B cell (primary cell): ENCODE data around the gene CRABP1. TPM values are rescaled to one million over a fixed set of nuclear protein-coding genes. Genes with fewer than 3 reads are reported as not detected.

Source experiments
- ATAC-seq: fragments of 200-7000 bp; cut with Tn5 transposase; one replicate; pipeline ENCODE4 v1.10.0; 2021; ENCODE audit warnings: low read depth, mild to moderate bottlenecking, moderate number of reproducible peaks, moderate library complexity
- CTCF ChIA-PET: fragments of 350-600 bp; sonication (Branson Sonifier 250); formaldehyde crosslinking; loops from one replicate; lab custom pipeline; 2021; ENCODE audit warnings: antibody characterized with exemption, inconsistent platforms; lab: Charles Lee
- POLR2A ChIA-PET: fragments of 350-600 bp; sonication (Branson Sonifier 250); formaldehyde crosslinking; loops from one replicate; lab custom pipeline; 2021; ENCODE audit warnings: antibody characterized with exemption; lab: Charles Lee
- DNase-seq: peaks from one replicate; pipeline ENCODE4 v3.0.0; 2013
- H2AFZ ChIP-seq: 2 replicates; pipeline ENCODE4 v1.6.1; 2012; ENCODE audit warnings: mild to moderate bottlenecking, low read depth, low read length; ENCODE audit not compliant: insufficient read depth, poor library complexity, severe bottlenecking
- H3K27ac ChIP-seq, 2 donors: 1 replicate in 1 of 2; 2 replicates in 1 of 2; pipeline ENCODE4 v1.5.1; 2012 to 2013; ENCODE audit warnings: low read length in 2 of 2, mild to moderate bottlenecking in 2 of 2, moderate library complexity in 1 of 2
- H3K27me3 ChIP-seq, 4 experiments: fragments of 200-600 bp in 1 of 4; sonication (generic) in 1 of 4; replicated peaks in 1 of 4; 1 replicate in 2 of 4; 2 replicates in 2 of 4; pipeline versions ENCODE4 v1.6.1 to v1.7.0; 2013 to 2016; ENCODE audit warnings: low read length in 3 of 4, mild to moderate bottlenecking in 2 of 4, mixed read lengths in 1 of 4, moderate library complexity in 1 of 4; ENCODE audit not compliant: insufficient read depth in 4 of 4, control insufficient read depth in 3 of 4; ENCODE audit errors: control extremely low read depth in 1 of 4
- H3K36me3 ChIP-seq, 2 experiments: replicated peaks in 1 of 2; 1 replicate in 1 of 2; 2 replicates in 1 of 2; pipeline versions ENCODE4 v1.6.1 to v1.7.1; 2013; ENCODE audit warnings: low read length in 1 of 2; ENCODE audit not compliant: insufficient read depth in 2 of 2, control insufficient read depth in 1 of 2; ENCODE audit errors: control extremely low read depth in 1 of 2, extremely low read depth in 1 of 2
- H3K4me1 ChIP-seq, 2 donors: fragments of 200-600 bp in 1 of 2; sonication (generic) in 1 of 2; 1 replicate in 1 of 2; 2 replicates in 1 of 2; pipeline versions ENCODE4 v1.5.1 to v1.6.1; 2013 to 2017; ENCODE audit warnings: low read length in 2 of 2; ENCODE audit not compliant: control insufficient read depth in 2 of 2, insufficient read depth in 2 of 2
- H3K4me2 ChIP-seq: replicated peaks from 2 replicates; pipeline ENCODE3; 2012; ENCODE audit warnings: mild to moderate bottlenecking, low read depth, low read length; ENCODE audit not compliant: poor library complexity, severe bottlenecking
- H3K4me3 ChIP-seq, 5 experiments: fragments of 200-600 bp in 1 of 5; sonication (generic) in 1 of 5; 1 replicate in 3 of 5; 2 replicates in 2 of 5; pipeline versions ENCODE4 v1.5.1 to v1.7.0; 2011 to 2016; ENCODE audit warnings: low read length in 4 of 5, mild to moderate bottlenecking in 4 of 5, low read depth in 2 of 5, control low read depth in 1 of 5, moderate library complexity in 1 of 5; ENCODE audit not compliant: insufficient read depth in 1 of 5; ENCODE audit errors: control extremely low read depth in 1 of 5, extremely low read depth in 1 of 5
- H3K79me2 ChIP-seq: fragments of 200-600 bp; sonication (generic); one replicate; pipeline ENCODE4 v1.6.0; 2016; ENCODE audit warnings: low read length; ENCODE audit not compliant: control insufficient read depth, insufficient read depth
- H3K9ac ChIP-seq: fragments of 200-600 bp; sonication (generic); 2 replicates; pipeline ENCODE4 v1.6.1; 2017; ENCODE audit warnings: mild to moderate bottlenecking, low read length, moderate library complexity
- H3K9me3 ChIP-seq, 3 donors: one replicate each; pipeline versions ENCODE4 v1.6.1 to v1.7.1; 2013; ENCODE audit warnings: low read length in 2 of 3; ENCODE audit not compliant: control insufficient read depth in 2 of 3, insufficient read depth in 1 of 3; ENCODE audit errors: control extremely low read depth in 1 of 3
- H4K20me1 ChIP-seq: 2 replicates; pipeline ENCODE4 v1.6.0; 2012; ENCODE audit warnings: mild to moderate bottlenecking, low read length; ENCODE audit not compliant: insufficient read depth, control insufficient read depth, poor library complexity, severe bottlenecking
- H3K27ac Mint-ChIP-seq: one replicate; pipeline ENCODE4 v1.8.0; 2021; ENCODE audit warnings: mixed read lengths
- H3K27me3 Mint-ChIP-seq: one replicate; pipeline ENCODE4 v1.8.0; 2021; ENCODE audit warnings: mixed read lengths
- H3K4me1 Mint-ChIP-seq: one replicate; pipeline ENCODE4 v1.8.0; 2021; ENCODE audit warnings: mixed read lengths
- H3K4me3 Mint-ChIP-seq: one replicate; pipeline ENCODE4 v1.8.0; 2021; ENCODE audit warnings: mixed read lengths
- H3K9me3 Mint-ChIP-seq: one replicate; pipeline ENCODE4 v1.8.0; 2022; ENCODE audit warnings: mixed read lengths; ENCODE audit not compliant: insufficient read depth
- EZH2 ChIP-seq: IDR thresholded peaks from 2 replicates; pipeline ENCODE4 v1.6.1; 2012; ENCODE audit warnings: borderline replicate concordance, low read depth, mild to moderate bottlenecking, moderate library complexity, low read length; ENCODE audit not compliant: insufficient read depth, poor library complexity, severe bottlenecking
- WGBS: methylation state at CpG from one replicate; pipeline ENCODE4 v1.1.5; 2013; ENCODE audit warnings: missing lambda C conversion rate; ENCODE audit not compliant: insufficient coverage; 5-methylcytosine and 5-hydroxymethylcytosine counted together
- intact Hi-C: fragments of 100-400 bp; cut with micrococcal nuclease; formaldehyde crosslinking; loops from one replicate; pipeline ENCODE4 v1.10.0; 2022
- polyA plus RNA-seq: library from polyadenylated mRNA; depleted of rRNA; stranded (reverse); fragments of >200 nt; gene quantifications from 2 replicates; pipeline ENCODE4 v1.2.3, GENCODE V29; 2012
- total RNA-seq, 2 donors: library from RNA; stranded (reverse); fragments of 120-200 nt in 1 of 2; gene quantifications; 1 replicate in 1 of 2; 2 replicates in 1 of 2; pipeline versions ENCODE4 v1.2.3 to v1.2.4, GENCODE V29; 2013 to 2022
- TF ChIP-seq, protein P1 (sequence below): fragments of 200-600 bp; IDR thresholded peaks from one replicate; pipeline ENCODE4 v1.8.0; 2022; ENCODE audit warnings: antibody characterized with exemption, mild to moderate bottlenecking

CRABP1 gene
- total and polyA plus RNA-seq, 2 donors (not counting 1 experiment from before 2014, with no cell fraction given) = not detected

DNA sequence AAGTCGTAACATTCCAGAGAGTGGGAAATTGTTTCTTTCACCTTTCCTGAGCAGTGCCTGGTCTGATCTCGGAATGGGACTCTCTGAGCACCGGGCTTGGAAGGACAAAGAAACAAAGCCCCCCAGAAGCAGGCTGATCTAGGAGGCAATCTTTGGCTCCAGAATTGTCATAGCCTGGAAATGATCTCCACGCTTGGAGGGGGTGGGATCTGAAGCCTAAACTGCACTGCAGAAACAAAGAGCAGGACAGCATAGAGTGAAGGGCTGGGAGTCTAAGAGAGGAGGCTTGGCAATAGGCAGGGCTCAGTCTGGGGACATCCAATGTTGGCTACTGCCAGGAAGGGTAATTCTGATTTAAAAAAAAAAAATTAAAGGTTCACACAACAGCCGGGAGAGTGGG, 1.9 kb downstream of the CRABP1 start:
- Histone ChIP-seq H3K27me3 (peaks cover 0 to 32% (median 16%) of the 10 kb centered on the region in 4 experiments), H3K27ac (no peak overlapping the region), H3K4me1 (peaks cover 4 to 7% of the 10 kb centered on the region in 2 donors), H3K9me3 (no peaks in the 10 kb centered on the region), H3K4me3 (no peak overlapping the region), H3K79me2 (no peaks in the 10 kb centered on the region), H3K9ac (no peak overlapping the region), H4K20me1 (no peaks in the 10 kb centered on the region), H3K36me3 (no peaks in the 10 kb centered on the region), H2AFZ (no peak overlapping the region), H3K4me2 (no peak overlapping the region)
- Mint-ChIP-seq H3K27me3 (peaks cover 59% of the 10 kb centered on the region), H3K27ac (no peak overlapping the region), H3K4me3 (no peak overlapping the region), H3K4me1 (peaks cover 8% of the 10 kb centered on the region), H3K9me3 (no peaks in the 10 kb centered on the region)
- intact Hi-C loops = no loop called here
- no peak for DNase-seq
- no peak for ATAC-seq
- ChIA-PET POLR2A (no interaction called here), CTCF (no interaction called here)
- WGBS = 81% methylated on average over 4 of the region's 5 CpGs
- TF ChIP-seq, protein P1, sequence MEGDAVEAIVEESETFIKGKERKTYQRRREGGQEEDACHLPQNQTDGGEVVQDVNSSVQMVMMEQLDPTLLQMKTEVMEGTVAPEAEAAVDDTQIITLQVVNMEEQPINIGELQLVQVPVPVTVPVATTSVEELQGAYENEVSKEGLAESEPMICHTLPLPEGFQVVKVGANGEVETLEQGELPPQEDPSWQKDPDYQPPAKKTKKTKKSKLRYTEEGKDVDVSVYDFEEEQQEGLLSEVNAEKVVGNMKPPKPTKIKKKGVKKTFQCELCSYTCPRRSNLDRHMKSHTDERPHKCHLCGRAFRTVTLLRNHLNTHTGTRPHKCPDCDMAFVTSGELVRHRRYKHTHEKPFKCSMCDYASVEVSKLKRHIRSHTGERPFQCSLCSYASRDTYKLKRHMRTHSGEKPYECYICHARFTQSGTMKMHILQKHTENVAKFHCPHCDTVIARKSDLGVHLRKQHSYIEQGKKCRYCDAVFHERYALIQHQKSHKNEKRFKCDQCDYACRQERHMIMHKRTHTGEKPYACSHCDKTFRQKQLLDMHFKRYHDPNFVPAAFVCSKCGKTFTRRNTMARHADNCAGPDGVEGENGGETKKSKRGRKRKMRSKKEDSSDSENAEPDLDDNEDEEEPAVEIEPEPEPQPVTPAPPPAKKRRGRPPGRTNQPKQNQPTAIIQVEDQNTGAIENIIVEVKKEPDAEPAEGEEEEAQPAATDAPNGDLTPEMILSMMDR = no peak

DNA sequence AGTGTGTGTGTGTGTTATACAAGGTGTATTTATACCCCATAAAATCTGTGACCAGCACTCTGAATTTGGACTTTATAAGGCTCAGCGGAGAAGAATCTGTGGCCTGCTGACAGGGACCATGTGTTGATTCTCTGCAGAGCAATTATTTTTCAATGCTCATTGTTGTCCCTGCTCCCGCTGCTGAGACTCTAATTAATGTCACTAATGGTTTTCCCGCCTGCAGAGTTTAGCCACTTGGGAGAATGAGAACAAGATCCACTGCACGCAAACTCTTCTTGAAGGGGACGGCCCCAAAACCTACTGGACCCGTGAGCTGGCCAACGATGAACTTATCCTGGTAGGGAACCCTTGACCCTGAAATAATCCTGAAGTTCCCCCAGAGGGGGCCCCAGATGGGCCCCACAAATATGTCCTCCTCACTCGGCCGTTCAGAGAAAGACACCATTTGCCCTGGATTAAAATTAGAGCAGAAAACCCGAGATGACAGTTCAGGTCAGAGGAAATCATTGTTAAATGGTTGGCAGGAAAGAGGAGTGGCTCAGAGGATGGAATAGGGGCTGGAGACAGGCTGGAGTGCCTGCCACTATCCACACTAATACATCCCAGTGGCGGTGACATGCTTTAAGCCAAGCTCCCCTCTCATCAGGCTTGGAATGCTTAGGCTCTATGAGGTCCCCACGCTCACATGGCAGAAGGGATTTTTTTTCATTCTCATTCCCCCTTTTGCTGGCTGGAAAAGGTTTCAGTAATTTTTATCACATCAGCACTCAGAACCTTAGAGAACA, 3.3 kb downstream of the CRABP1 start:
- H3K9me3 ChIP-seq = no peaks in the 10 kb centered on the region
- H3K27ac ChIP-seq = no peak overlapping the region
- WGBS = 98% methylated on average over 8 of the region's 12 CpGs
- DNase-seq (no peak), ATAC-seq (no peak)
- no peaks in the 10 kb centered on the region for H3K36me3 ChIP-seq
- intact Hi-C loops = no loop called here
- peaks cover 0 to 29% (median 13%) of the 10 kb centered on the region in 4 experiments for H3K27me3 ChIP-seq
- CTCF ChIA-PET = no interaction called here
- POLR2A ChIA-PET = no interaction called here
- peaks cover 8% of the 10 kb centered on the region for H3K4me1 Mint-ChIP-seq
- no peaks in the 10 kb centered on the region for H3K79me2 ChIP-seq
- H3K4me1 ChIP-seq = peaks cover 4 to 7% of the 10 kb centered on the region in 2 donors
- H3K9ac ChIP-seq = no peak overlapping the region
- TF ChIP-seq EZH2 = no peak
- TF ChIP-seq, protein P1 = no peak
- H3K9me3 Mint-ChIP-seq = no peaks in the 10 kb centered on the region
- H3K27me3 Mint-ChIP-seq = peaks cover 54% of the 10 kb centered on the region
- H3K4me3 Mint-ChIP-seq = no peak overlapping the region
- no peak overlapping the region for H3K4me2 ChIP-seq
- H2AFZ ChIP-seq = no peak overlapping the region
- H4K20me1 ChIP-seq = no peaks in the 10 kb centered on the region
- H3K27ac Mint-ChIP-seq = no peak overlapping the region
- no peak overlapping the region for H3K4me3 ChIP-seq
